ENCODE results near the gene AGTPBP1. TPM values are rescaled to one million over a fixed set of nuclear protein-coding genes. Genes with fewer than 3 reads are reported as not detected.

Gene AGTPBP1
- total RNA-seq, 1 experiment from 2014 or later: 14.0 TPM

DNA sequence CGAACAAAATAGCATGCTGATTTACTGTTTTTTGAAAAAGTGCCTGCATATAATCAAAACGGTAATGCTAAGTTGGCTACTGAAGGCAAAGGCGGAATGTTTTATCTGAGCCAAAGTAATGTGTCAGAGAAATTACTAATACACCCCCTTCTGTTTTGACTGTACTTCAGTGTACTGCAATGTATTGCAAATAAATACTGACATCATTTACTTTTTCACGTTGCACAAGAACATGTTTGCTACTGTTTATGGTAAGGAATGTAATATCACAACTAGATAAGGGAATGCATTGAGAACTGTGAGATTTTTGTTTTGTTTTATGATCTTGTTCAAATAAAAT is 813 bp upstream of the AGTPBP1 start:
- TF ChIP-seq, protein P1, sequence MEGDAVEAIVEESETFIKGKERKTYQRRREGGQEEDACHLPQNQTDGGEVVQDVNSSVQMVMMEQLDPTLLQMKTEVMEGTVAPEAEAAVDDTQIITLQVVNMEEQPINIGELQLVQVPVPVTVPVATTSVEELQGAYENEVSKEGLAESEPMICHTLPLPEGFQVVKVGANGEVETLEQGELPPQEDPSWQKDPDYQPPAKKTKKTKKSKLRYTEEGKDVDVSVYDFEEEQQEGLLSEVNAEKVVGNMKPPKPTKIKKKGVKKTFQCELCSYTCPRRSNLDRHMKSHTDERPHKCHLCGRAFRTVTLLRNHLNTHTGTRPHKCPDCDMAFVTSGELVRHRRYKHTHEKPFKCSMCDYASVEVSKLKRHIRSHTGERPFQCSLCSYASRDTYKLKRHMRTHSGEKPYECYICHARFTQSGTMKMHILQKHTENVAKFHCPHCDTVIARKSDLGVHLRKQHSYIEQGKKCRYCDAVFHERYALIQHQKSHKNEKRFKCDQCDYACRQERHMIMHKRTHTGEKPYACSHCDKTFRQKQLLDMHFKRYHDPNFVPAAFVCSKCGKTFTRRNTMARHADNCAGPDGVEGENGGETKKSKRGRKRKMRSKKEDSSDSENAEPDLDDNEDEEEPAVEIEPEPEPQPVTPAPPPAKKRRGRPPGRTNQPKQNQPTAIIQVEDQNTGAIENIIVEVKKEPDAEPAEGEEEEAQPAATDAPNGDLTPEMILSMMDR (IDR thresholded peaks at IDR 0.05; ENCODE audit: unreplicated experiment): no peak
- Mint-ChIP-seq H3K4me3 (ENCODE audit: low read depth, unreplicated experiment) (peak overlapping the region; percentile 75), H3K27ac (ENCODE audit: unreplicated experiment) (no peak overlapping the region), H3K4me1 (ENCODE audit: low read depth, unreplicated experiment) (peaks cover 11% of the 10 kb centered on the region), H3K27me3 (ENCODE audit: unreplicated experiment) (peaks cover 16% of the 10 kb centered on the region), H3K36me3 (ENCODE audit: insufficient read depth, unreplicated experiment) (peaks cover 31% of the 10 kb centered on the region), H3K9me3 (ENCODE audit: low read depth, unreplicated experiment) (no peaks in the 10 kb centered on the region)
- CTCF ChIA-PET: no interaction called here
- intact Hi-C loops (cut with micrococcal nuclease; ENCODE audit: unreplicated experiment): no loop called here
- no peak for DNase-seq
- no TSS peak for BruUV-seq (replicated peaks)

DNA sequence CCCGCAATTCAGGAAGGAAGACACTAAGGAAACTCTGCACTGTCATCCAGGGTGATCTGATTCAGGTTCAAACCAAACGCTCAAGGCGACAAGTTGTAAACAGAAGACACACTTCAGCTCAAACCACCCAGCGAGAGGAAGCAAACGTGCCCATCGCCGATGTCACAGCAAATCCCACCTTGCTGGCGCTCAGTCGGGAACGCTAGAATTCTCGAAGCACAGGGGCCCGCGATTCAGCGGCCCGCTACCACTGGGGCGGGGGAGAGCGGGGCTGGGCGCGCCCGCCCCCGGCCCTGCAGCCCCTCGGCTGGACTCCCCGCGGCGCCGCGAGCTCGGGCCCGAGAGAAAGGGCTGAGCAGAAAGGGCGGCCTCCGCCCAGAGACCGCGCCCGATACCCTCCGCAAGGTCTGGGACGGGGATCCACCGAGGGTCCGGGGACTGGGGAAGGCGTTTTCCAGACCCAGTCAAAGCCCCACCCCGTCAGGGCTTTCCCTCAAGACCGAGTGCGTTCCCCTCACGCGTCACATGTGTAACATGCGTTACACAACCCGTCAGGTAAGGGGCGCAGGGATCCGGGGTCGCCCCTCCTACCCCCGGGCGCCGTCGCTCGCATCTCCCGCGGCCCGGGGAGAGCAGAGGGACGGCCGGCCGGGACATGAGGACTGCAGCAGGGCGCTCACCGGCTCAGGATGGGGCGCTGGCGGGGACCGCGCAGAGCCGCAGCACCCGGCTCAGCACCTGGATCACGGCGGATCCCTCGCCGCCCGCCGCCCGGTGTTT is 469 bp downstream of the AGTPBP1 start:
- Mint-ChIP-seq H3K27ac (ENCODE audit: unreplicated experiment) (peak overlapping the region; percentile 63), H3K4me1 (ENCODE audit: low read depth, unreplicated experiment) (peaks cover 11% of the 10 kb centered on the region), H3K4me3 (ENCODE audit: low read depth, unreplicated experiment) (peak overlapping the region; percentile 75), H3K9me3 (ENCODE audit: low read depth, unreplicated experiment) (no peaks in the 10 kb centered on the region), H3K27me3 (ENCODE audit: unreplicated experiment) (peaks cover 13% of the 10 kb centered on the region), H3K36me3 (ENCODE audit: insufficient read depth, unreplicated experiment) (peaks cover 31% of the 10 kb centered on the region)
- no peak for DNase-seq
- no TSS peak for BruUV-seq (replicated peaks)
- CTCF ChIA-PET: no interaction called here
- TF ChIP-seq, protein P1 (IDR thresholded peaks at IDR 0.05; ENCODE audit: unreplicated experiment): no peak
- intact Hi-C loops (cut with micrococcal nuclease; ENCODE audit: unreplicated experiment): no loop called here

DNA sequence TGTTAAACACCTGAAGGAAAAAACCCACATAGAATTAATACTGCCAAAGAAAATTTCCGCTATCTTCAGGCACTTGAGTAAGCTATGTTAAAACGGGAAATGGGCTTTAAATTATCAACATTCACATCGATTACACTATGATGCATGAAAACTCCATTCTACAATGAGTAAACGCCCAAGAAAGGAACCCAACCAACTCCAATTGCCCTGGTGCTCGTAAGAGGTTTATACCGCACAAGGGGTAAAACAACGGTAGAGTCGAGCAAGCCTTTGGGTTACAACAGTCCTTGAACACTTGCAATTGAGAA is 1.0 kb downstream of the AGTPBP1 start:
- DNase-seq: no peak
- peaks cover 11% of the 10 kb centered on the region for H3K4me1 Mint-ChIP-seq (ENCODE audit: low read depth, unreplicated experiment)
- H3K27ac Mint-ChIP-seq (ENCODE audit: unreplicated experiment): peak overlapping the region; percentile 63
- CTCF ChIA-PET: no interaction called here
- H3K27me3 Mint-ChIP-seq (ENCODE audit: unreplicated experiment): peaks cover 9% of the 10 kb centered on the region
- peak overlapping the region; percentile 75 for H3K4me3 Mint-ChIP-seq (ENCODE audit: low read depth, unreplicated experiment)
- H3K36me3 Mint-ChIP-seq (ENCODE audit: insufficient read depth, unreplicated experiment): peaks cover 31% of the 10 kb centered on the region
- intact Hi-C loops (cut with micrococcal nuclease; ENCODE audit: unreplicated experiment): no loop called here
- TF ChIP-seq, protein P1 (IDR thresholded peaks at IDR 0.05; ENCODE audit: unreplicated experiment): no peak
- H3K9me3 Mint-ChIP-seq (ENCODE audit: low read depth, unreplicated experiment): no peaks in the 10 kb centered on the region
- no TSS peak for BruUV-seq (replicated peaks)

DNA sequence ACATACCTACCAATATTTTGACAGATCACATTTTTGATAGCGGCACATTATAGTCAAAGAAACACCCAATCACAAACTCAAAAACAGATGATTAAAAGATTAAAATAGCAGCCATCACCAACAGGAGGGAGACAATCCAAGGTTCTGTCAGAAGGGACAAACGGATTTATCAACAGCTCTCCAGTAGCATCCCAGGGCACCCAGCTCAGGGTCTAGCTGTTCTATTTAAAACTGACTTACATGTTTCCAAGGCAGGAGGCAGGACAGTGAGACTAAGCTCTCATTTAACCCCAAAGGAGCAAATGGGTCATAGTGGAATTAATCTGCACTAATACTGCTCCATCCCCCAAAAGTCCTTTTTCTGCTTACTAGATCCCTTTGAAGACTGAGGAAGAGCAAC is 3.2 kb downstream of the AGTPBP1 start:
- H3K4me3 Mint-ChIP-seq (ENCODE audit: low read depth, unreplicated experiment): no peak overlapping the region
- CTCF ChIA-PET: no interaction called here

More for the DNA sequence above, 3.2 kb downstream of the AGTPBP1 start:
- Mint-ChIP-seq H3K36me3 (ENCODE audit: insufficient read depth, unreplicated experiment) (peaks cover 26% of the 10 kb centered on the region), H3K4me1 (ENCODE audit: low read depth, unreplicated experiment) (peaks cover 4% of the 10 kb centered on the region), H3K27ac (ENCODE audit: unreplicated experiment) (no peak overlapping the region), H3K27me3 (ENCODE audit: unreplicated experiment) (no peaks in the 10 kb centered on the region), H3K9me3 (ENCODE audit: low read depth, unreplicated experiment) (no peaks in the 10 kb centered on the region)
- BruUV-seq (replicated peaks): TSS peak; percentile 2
- no peak for DNase-seq
- TF ChIP-seq, protein P1 (IDR thresholded peaks at IDR 0.05; ENCODE audit: unreplicated experiment): no peak
- intact Hi-C loops (cut with micrococcal nuclease; ENCODE audit: unreplicated experiment): no loop called here
